ENCODE data around the gene NETO2. TPM values are rescaled to one million over a fixed set of nuclear protein-coding genes. Genes with fewer than 3 reads are reported as not detected.

Gene NETO2
- total and polyA plus RNA-seq, 10 of the 15 experiments (the other 5 are each of a cell fraction or from before 2014, with no cell fraction given), result 8.5 to 53.1 (median 27.0) TPM

GRCh38 chr16:47055136-47055885, 88.4 kb downstream of the NETO2 start:
- no peaks in the 10 kb centered on the region for H3K79me2 ChIP-seq (ENCODE audit: control insufficient read depth, insufficient read depth, low read length)
- H3K36me3 ChIP-seq (ENCODE audit: control insufficient read depth in 2 of 2, insufficient read depth in 2 of 2, low read length in 1 of 2), result no peaks in the 10 kb centered on the region
- H3K9ac ChIP-seq (ENCODE audit: control insufficient read depth, insufficient read depth, low read length), result no peak overlapping the region
- no peaks in the 10 kb centered on the region for H4K20me1 ChIP-seq (ENCODE audit: control insufficient read depth, insufficient read depth)
- 56% methylated on average over 26 of the region's 26 CpGs for WGBS (ENCODE audit: insufficient coverage, insufficient replicate concordance, low lambda C conversion rate, missing lambda C conversion rate)
- no peak overlapping the region for H3K4me2 ChIP-seq (ENCODE audit: control insufficient read depth, insufficient read depth)
- H3K27ac ChIP-seq (ENCODE audit: control insufficient read depth, insufficient read depth), result no peak overlapping the region
- DNase-seq (ENCODE audit: low read depth, low spot score) (no peak), FAIRE-seq (no peak), ATAC-seq (no peak)
- no peak overlapping the region for H2AFZ ChIP-seq (ENCODE audit: control insufficient read depth, low read depth, low read length)
- TF ChIP-seq HDAC2 (IDR thresholded peaks at IDR 0.05) (no peak), E4F1 (IDR thresholded peaks at IDR 0.05; ENCODE audit: borderline replicate concordance, partially characterized antibody) (no peak), JUNB (IDR thresholded peaks at IDR 0.05) (no peak)
- H3K9me3 ChIP-seq (replicated peaks; ENCODE audit: control insufficient read depth, insufficient read depth, low read length), result no peaks in the 10 kb centered on the region
- H3K4me3 ChIP-seq, result no peak overlapping the region
- RAD21 ChIA-PET (ENCODE audit: unreplicated experiment), result no interaction called here
- intact Hi-C loops (cut with micrococcal nuclease; ENCODE audit: unreplicated experiment) (no loop called here), in situ Hi-C loops (cut with MboI) (no loop called here)
- POLR2A ChIA-PET, result interaction anchor here (1.7 kb wide), 1 partner anchor 8 kb away, joined by 4 read pairs; no protein-coding TSS in a partner anchor
- H3K27me3 ChIP-seq (replicated peaks in 1 of 2; ENCODE audit: control insufficient read depth in 2 of 2, insufficient read depth in 2 of 2, low read length in 1 of 2), result no peaks in the 10 kb centered on the region
- SMC1A ChIA-PET (ENCODE audit: uncharacterized antibody, unreplicated experiment), result no interaction called here
- no peaks in the 10 kb centered on the region for H3K4me1 ChIP-seq (ENCODE audit: control insufficient read depth, insufficient read depth, low read length)
- CTCF ChIA-PET, result interaction anchor here (1.1 kb wide), 1 partner anchor 18 kb away, joined by 3 read pairs; no protein-coding TSS in a partner anchor
- no TSS peak for BruUV-seq (replicated peaks)

- H3K9ac ChIP-seq (ENCODE audit: control insufficient read depth, insufficient read depth, low read length), result no peak overlapping the region
- DNase-seq (ENCODE audit: low read depth, low spot score), result no peak
- no peaks in the 10 kb centered on the region for H4K20me1 ChIP-seq (ENCODE audit: control insufficient read depth, insufficient read depth)
- no peaks in the 10 kb centered on the region for H3K79me2 ChIP-seq (ENCODE audit: control insufficient read depth, insufficient read depth, low read length)
- H3K4me3 ChIP-seq, result no peak overlapping the region
- WGBS (ENCODE audit: insufficient coverage, insufficient replicate concordance, low lambda C conversion rate, missing lambda C conversion rate), result 61% methylated on average over 7 of the region's 7 CpGs
- TF ChIP-seq MYC (IDR thresholded peaks at IDR 0.05; ENCODE audit: insufficient read depth, insufficient read length, insufficient replicate concordance, low read length, severe bottlenecking), result no peak
- no peak for TF ChIP-seq MTA3 (IDR thresholded peaks at IDR 0.05; ENCODE audit: borderline replicate concordance, low read length)
- no peak for TF ChIP-seq CBX5 (IDR thresholded peaks at IDR 0.05; ENCODE audit: low read depth)
- TF ChIP-seq BRCA1 (IDR thresholded peaks at IDR 0.05; ENCODE audit: low read depth, low read length), result no peak
- no peaks in the 10 kb centered on the region for H3K9me3 ChIP-seq (replicated peaks; ENCODE audit: control insufficient read depth, insufficient read depth, low read length)
- intact Hi-C loops (cut with micrococcal nuclease; ENCODE audit: unreplicated experiment), result no loop called here
- no peaks in the 10 kb centered on the region for H3K4me1 ChIP-seq (ENCODE audit: control insufficient read depth, insufficient read depth, low read length)
- no peak for ATAC-seq
- in situ Hi-C loops (cut with MboI), result no loop called here
- ChIA-PET POLR2A (no interaction called here), RAD21 (ENCODE audit: unreplicated experiment) (no interaction called here), SMC1A (ENCODE audit: uncharacterized antibody, unreplicated experiment) (no interaction called here), CTCF (no interaction called here)
- H3K4me2 ChIP-seq (ENCODE audit: control insufficient read depth, insufficient read depth), result no peak overlapping the region
- no peaks in the 10 kb centered on the region for H3K27me3 ChIP-seq (replicated peaks in 1 of 2; ENCODE audit: control insufficient read depth in 2 of 2, insufficient read depth in 2 of 2, low read length in 1 of 2)
- no peaks in the 10 kb centered on the region for H3K36me3 ChIP-seq (ENCODE audit: control insufficient read depth in 2 of 2, insufficient read depth in 2 of 2, low read length in 1 of 2)
- H3K27ac ChIP-seq (ENCODE audit: control insufficient read depth, insufficient read depth), result no peak overlapping the region
- no peak for FAIRE-seq
- no peak overlapping the region for H2AFZ ChIP-seq (ENCODE audit: control insufficient read depth, low read depth, low read length)
- no TSS peak for BruUV-seq (replicated peaks)
Observed at GRCh38 chr16:47054306-47054705, 89.4 kb downstream of the NETO2 start.

All from GM12878 (cell line).